Measurements from ENCODE around the gene ALDH5A1. TPM values are rescaled to one million over a fixed set of nuclear protein-coding genes. Genes with fewer than 3 reads are reported as not detected.

ALDH5A1 gene
- total and polyA plus RNA-seq, 7 donors = 2.4 to 5.0 (median 2.8) TPM

- TF ChIP-seq EP300 (IDR thresholded peaks at IDR 0.05) (no peak), POLR2AphosphoS5 (IDR thresholded peaks at IDR 0.05) (no peak), POLR2A (IDR thresholded peaks at IDR 0.05) (no peak), CTCF (IDR thresholded peaks at IDR 0.05) (no peak)
- Histone ChIP-seq H3K36me3 (peaks cover 0 to 6% (median 0%) of the 10 kb centered on the region in 4 donors), H3K27ac (no peak overlapping the region), H3K27me3 (no peaks in the 10 kb centered on the region), H3K4me1 (no peaks in the 10 kb centered on the region), H3K4me3 (no peak overlapping the region), H3K9me3 (no peaks in the 10 kb centered on the region)
- WGBS, 2 donors = 90 to 93% methylated on average over 4 of the region's 4 CpGs
- DNase-seq = no peak
- intact Hi-C loops (cut with DNase I) = no loop called here
Observed at GRCh38 chr6:24455061-24455460, 39.7 kb upstream of the ALDH5A1 start.

GRCh38 chr6:24458134-24458533 lies 36.6 kb upstream of the ALDH5A1 start:
- H3K4me1 ChIP-seq = no peaks in the 10 kb centered on the region
- no peaks in the 10 kb centered on the region for H3K9me3 ChIP-seq
- WGBS, 2 donors = 58 to 79% methylated on average over 4 of the region's 4 CpGs

GRCh38 chr6:24458941-24459340 lies 35.8 kb upstream of the ALDH5A1 start:
- no peaks in the 10 kb centered on the region for H3K4me1 ChIP-seq
- WGBS, 2 donors = 95% methylated on average over 2 of the region's 2 CpGs
- intact Hi-C loops (cut with DNase I) = no loop called here
- H3K4me3 ChIP-seq = no peak overlapping the region
- no peak for DNase-seq
- no peaks in the 10 kb centered on the region for H3K9me3 ChIP-seq
- TF ChIP-seq POLR2A (IDR thresholded peaks at IDR 0.05) (no peak), EP300 (IDR thresholded peaks at IDR 0.05) (no peak), POLR2AphosphoS5 (IDR thresholded peaks at IDR 0.05) (no peak), CTCF (IDR thresholded peaks at IDR 0.05) (no peak)
- no peaks in the 10 kb centered on the region for H3K27me3 ChIP-seq
- H3K36me3 ChIP-seq = peaks cover 0 to 11% (median 0%) of the 10 kb centered on the region in 4 donors
- no peak overlapping the region for H3K27ac ChIP-seq

More at GRCh38 chr6:24458134-24458533, 36.6 kb upstream of the ALDH5A1 start:
- Histone ChIP-seq H3K36me3 (peaks cover 0 to 11% (median 0%) of the 10 kb centered on the region in 4 donors), H3K27ac (no peak overlapping the region), H3K4me3 (no peak overlapping the region), H3K27me3 (no peaks in the 10 kb centered on the region)
- TF ChIP-seq EP300 (IDR thresholded peaks at IDR 0.05) (no peak), POLR2AphosphoS5 (IDR thresholded peaks at IDR 0.05) (no peak), POLR2A (IDR thresholded peaks at IDR 0.05) (no peak), CTCF (IDR thresholded peaks at IDR 0.05) (no peak)
- no peak for DNase-seq
- intact Hi-C loops (cut with DNase I) = no loop called here

GRCh38 chr6:24460966-24461365 lies 33.8 kb upstream of the ALDH5A1 start:
- no peak for DNase-seq
- Histone ChIP-seq H3K27ac (no peak overlapping the region), H3K9me3 (no peaks in the 10 kb centered on the region), H3K4me3 (no peak overlapping the region), H3K36me3 (peaks cover 0 to 15% (median 0%) of the 10 kb centered on the region in 4 donors), H3K4me1 (no peaks in the 10 kb centered on the region), H3K27me3 (no peaks in the 10 kb centered on the region)
- intact Hi-C loops (cut with DNase I) = no loop called here
- TF ChIP-seq POLR2AphosphoS5 (IDR thresholded peaks at IDR 0.05) (no peak), CTCF (IDR thresholded peaks at IDR 0.05) (no peak), EP300 (IDR thresholded peaks at IDR 0.05) (no peak), POLR2A (IDR thresholded peaks at IDR 0.05) (no peak)
- WGBS, 2 donors = 89 to 90% methylated on average over 4 of the region's 4 CpGs

Measured in sigmoid colon (tissue), 7 donors.